HG02870 (cell line): Measurements from ENCODE around the gene PERM1.
"Not testable (repeated sequence)": the region's sequence is repeated elsewhere in the genome, so short reads cannot be mapped to it uniquely, and the experiment has no call there.

Source experiments
- ATAC-seq: cut with Tn5 transposase; IDR thresholded peaks from one replicate; pipeline ENCODE4 v1.9.1; 2021; ENCODE audit warnings: mild to moderate bottlenecking, moderate library complexity; ENCODE audit not compliant: unreplicated experiment

The PERM1 gene

DNA sequence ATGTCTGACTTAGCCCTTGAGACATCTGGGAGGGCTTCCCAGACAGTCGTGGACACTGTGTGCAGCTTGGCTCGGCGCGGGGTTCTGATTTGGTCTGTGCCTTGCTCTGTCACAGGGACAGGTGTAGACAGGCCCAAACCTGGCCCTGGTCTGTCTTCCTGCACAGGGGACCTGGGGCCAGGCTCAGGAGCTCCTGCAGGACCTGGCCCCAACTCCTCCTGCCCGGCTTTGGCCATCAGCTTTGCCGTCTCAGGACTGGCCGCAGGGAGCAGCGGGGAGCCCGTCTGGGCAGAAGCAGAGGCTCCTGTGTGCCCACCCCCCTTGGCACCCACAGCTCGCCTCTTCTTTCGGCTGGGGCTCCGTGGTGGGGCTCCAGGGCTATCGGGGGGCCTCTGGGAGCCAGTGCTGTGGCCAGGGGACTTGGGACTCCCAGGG is 1.7 kb downstream of the PERM1 start:
- ATAC-seq: no peak

GRCh38 chr1:979744-980072 is 2.2 kb downstream of the PERM1 start:
- ATAC-seq: no peak

- ATAC-seq: no peak
Measured at GRCh38 chr1:978835-979743, 2.8 kb downstream of the PERM1 start.

GRCh38 chr1:978069-978834 is 3.6 kb downstream of the PERM1 start:
- no peak for ATAC-seq

- not testable (repeated sequence) for ATAC-seq
Measured at GRCh38 chr1:976791-977190, 5.1 kb downstream of the PERM1 start.

DNA sequence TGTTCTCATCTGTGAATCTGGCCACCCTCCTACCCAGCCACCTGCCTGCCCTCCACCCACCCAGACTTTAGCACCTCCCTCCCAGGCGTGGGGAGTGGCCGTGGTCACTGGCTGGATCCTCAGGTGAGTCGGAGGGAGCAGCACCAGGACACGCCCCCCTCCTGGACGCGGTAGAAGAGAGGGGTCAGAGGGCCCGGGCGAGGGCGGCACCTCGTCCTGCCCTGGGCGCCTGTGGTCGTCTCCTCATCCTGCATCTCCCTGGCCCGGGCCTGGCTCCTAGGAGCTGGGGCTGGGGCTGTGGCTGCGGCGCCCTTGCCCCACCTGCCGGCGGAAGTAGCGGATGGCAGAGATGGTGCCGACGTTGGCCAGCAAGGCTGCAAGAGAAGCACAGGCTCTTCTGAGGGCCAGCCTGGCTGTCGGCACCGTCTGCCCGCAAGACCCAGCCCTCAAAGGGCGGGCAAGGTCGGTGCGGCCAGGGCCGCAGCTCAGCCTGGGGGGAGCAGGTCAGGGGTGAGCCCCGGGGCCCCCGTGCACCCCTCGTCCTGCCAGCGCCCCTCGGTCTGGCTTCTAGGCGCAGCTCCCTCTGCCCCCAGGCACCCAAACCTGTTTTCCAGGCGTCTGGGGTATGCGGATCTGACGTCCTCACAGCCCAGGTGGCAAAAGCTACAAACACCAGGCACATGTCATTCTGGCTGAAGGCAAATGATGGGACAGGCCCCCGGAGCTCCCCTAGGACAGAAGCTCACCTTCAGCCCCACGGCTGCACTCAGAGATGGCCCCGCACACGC is 5.8 kb downstream of the PERM1 start:
- no peak for ATAC-seq

DNA sequence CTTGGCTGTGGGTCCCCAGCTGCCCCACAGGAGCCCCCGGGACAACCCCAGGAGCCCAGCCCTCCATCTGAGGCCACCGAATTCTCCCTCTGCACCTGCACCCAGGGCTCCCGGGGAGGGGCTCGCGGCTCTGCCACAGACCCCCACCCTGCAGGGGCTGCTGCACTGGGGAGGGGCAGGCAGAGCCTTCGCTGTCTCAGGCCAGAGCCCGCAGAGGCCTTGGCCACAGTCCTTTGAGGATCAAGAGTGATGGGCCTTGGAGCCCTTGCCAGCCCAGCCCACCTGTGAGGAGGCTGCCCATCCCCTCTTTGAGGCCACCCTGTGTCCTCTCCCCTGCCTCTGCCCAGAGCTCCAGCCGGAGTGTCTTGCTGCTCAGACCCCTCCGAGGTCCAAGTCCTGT is 6.5 kb downstream of the PERM1 start:
- no peak for ATAC-seq

- no peak for ATAC-seq
Measured at GRCh38 chr1:974687-975328, 7.1 kb downstream of the PERM1 start.

- ATAC-seq: no peak
Measured at GRCh38 chr1:974293-974640, 7.6 kb downstream of the PERM1 start.

GRCh38 chr1:973459-974292 is 8.2 kb downstream of the PERM1 start:
- ATAC-seq: no peak

- no peak for ATAC-seq
Measured at GRCh38 chr1:972726-973458, 9.0 kb downstream of the PERM1 start.

DNA sequence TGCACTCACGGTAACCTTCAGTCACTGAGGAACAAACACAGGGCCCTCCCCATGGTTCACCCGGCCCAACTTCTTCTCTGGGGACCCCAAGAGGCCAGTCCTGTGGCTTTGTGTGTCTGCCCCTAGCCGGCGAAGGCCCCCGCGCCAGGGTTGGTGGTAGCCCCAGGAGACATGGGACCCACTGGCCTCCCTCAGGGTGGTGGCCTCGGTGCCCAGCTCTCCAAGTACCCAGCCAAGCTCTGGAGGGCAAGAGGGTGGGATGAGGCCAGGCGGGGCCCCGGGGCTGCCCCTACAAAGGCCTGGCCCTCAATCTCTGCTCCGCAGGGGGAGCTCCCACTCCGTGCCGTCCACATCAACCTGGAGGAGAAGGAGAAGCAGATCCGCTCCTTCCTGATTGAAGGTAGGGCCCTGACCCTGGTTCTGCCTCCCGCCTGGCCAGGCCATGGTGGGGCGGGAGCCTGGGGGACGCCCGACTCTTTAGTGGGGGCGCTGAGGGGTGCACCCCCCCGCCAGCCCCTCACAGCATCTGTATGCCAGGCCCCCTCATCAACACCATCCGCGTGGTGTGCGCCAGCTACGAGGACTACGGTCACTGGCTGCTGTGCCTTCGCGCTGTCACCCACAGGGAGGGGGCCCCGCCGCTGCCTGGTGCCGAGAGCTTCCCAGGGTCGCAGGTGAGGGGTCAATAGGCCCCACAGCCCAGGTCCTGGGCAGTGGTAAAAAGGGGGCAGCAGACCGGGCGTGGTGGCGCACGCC is 10.0 kb downstream of the PERM1 start:
- no peak for ATAC-seq

DNA sequence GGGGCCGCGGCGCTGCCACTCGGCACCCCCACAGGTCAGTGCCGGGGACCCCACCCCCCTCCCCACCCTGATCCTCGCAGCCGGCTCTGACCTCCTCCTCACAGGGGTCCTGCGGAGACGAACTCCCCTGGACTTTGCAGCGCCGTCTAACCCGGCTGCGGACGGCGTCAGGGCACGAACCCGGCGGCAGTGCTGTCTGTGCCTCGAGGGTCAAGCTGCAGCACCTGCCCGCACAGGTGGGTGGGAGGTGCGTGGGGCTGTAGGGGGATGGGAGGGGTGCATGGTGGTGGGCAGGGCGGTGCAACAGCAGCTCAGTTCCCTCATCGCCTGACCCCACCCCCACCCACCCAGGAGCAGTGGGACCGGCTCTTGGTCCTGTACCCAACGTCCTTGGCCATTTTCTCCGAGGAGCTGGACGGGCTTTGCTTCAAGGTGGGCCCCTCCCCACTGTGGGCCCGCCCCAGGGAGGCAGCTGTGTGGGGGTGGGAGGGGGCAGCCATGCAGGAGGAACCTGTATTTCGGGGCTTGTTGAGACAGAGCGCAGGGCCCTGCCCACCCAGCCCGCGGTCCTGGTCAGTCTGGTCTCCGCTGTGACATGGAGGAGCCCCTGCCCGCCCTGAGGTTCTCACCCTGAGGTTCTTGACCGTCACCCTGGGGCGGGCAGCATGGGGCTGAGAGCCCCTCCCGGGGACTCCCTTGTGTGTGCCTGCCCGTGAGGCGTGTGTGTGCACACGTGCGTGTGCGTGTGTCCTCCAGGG is 10.7 kb downstream of the PERM1 start:
- ATAC-seq: no peak

GRCh38 chr1:970242-970972 is 11.5 kb downstream of the PERM1 start:
- ATAC-seq: no peak

DNA sequence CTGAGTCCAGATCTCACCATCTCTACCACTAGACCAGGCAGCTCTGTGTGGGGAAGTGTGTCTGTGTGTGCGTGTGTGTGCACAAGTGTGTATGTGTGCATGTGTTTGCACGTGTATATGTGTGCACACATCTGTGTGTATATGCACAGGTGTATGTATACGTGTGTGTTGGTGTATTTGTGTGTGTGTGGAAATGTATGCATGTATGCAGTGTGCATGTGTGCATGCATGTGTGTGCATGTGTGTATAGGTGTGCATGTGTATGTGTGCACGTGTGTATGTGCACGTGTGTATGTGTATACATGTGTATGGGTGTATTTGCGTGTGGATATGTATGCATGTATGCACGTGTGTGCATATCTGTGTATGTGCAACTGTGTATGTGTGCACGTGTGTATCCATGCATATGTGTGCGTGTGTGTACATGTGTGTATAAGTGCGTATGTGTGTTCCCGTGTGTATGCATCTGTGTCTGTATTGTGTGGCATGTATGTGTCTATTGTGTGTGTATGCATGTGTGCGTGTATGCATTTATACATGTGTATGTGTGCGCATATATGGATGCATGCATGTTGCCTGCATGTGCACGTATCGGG is 12.5 kb downstream of the PERM1 start:
- ATAC-seq: no peak

- no peak for ATAC-seq
Measured at GRCh38 chr1:967466-968343, 14.2 kb downstream of the PERM1 start.
